Loucy (cell line): Measurements from ENCODE around the gene TDRD12.

Experiments
- H2AFZ ChIP-seq: fragments of 200-600 bp; sonication (generic); 2 replicates; pipeline ENCODE4 v1.6.0; 2016; ENCODE audit warnings: antibody characterized with exemption, mild to moderate bottlenecking, low read length, moderate library complexity
- H3F3A ChIP-seq: fragments of 200-600 bp; 2 replicates; pipeline ENCODE4 v1.6.0; 2016; ENCODE audit warnings: antibody characterized with exemption, low read depth, mild to moderate bottlenecking
- H3K27me3 ChIP-seq: fragments of 200-600 bp; sonication (generic); 2 replicates; pipeline ENCODE4 v1.6.1; 2014; ENCODE audit warnings: low read length, mild to moderate bottlenecking; ENCODE audit not compliant: insufficient read depth, poor library complexity, severe bottlenecking
- H3K36me3 ChIP-seq: fragments of 200-600 bp; sonication (generic); 2 replicates; pipeline ENCODE4 v1.6.1; 2016; ENCODE audit warnings: low read length; ENCODE audit not compliant: insufficient read depth
- H3K4me1 ChIP-seq: fragments of 200-600 bp; sonication (generic); 2 replicates; pipeline ENCODE4 v1.5.1; 2014; ENCODE audit warnings: low read length, mild to moderate bottlenecking; ENCODE audit not compliant: insufficient read depth, poor library complexity, severe bottlenecking
- H3K4me2 ChIP-seq: fragments of 200-600 bp; sonication (generic); 2 replicates; pipeline ENCODE4 v1.6.0; 2014; ENCODE audit warnings: antibody characterized with exemption, low read length, low read depth, mild to moderate bottlenecking; ENCODE audit not compliant: poor library complexity, severe bottlenecking
- H3K4me3 ChIP-seq: fragments of 200-600 bp; sonication (generic); 2 replicates; pipeline ENCODE4 v1.5.1; 2014; ENCODE audit warnings: low read length, mild to moderate bottlenecking, mixed read lengths; ENCODE audit not compliant: poor library complexity, severe bottlenecking
- H3K79me2 ChIP-seq: fragments of 200-600 bp; sonication (generic); 2 replicates; pipeline ENCODE4 v1.6.1; 2014; ENCODE audit warnings: low read length; ENCODE audit not compliant: insufficient read depth
- H3K9ac ChIP-seq: fragments of 200-600 bp; sonication (generic); 2 replicates; pipeline ENCODE4 v1.6.0; 2014; ENCODE audit warnings: mild to moderate bottlenecking, low read depth, low read length, moderate library complexity; ENCODE audit not compliant: poor library complexity, severe bottlenecking
- H3K9me2 ChIP-seq: fragments of 200-600 bp; sonication (generic); replicated peaks from 2 replicates; pipeline ENCODE4 v1.6.1; 2016; ENCODE audit warnings: low read depth, low read length, mixed read lengths
- H3K9me3 ChIP-seq: fragments of 200-600 bp; sonication (generic); 2 replicates; pipeline ENCODE4 v1.6.1; 2014; ENCODE audit warnings: mild to moderate bottlenecking, antibody characterized with exemption, low read length, low read depth; ENCODE audit not compliant: insufficient read depth
- H4K20me1 ChIP-seq: fragments of 200-600 bp; sonication (generic); 2 replicates; pipeline ENCODE4 v1.6.0; 2014; ENCODE audit warnings: antibody characterized with exemption, low read length, mild to moderate bottlenecking; ENCODE audit not compliant: insufficient read depth, poor library complexity, severe bottlenecking
- CTCF ChIP-seq: fragments of 200-600 bp; sonication (generic); conservative IDR thresholded peaks from 2 replicates; pipeline ENCODE4 v1.5.1; 2014; ENCODE audit warnings: mild to moderate bottlenecking, antibody characterized with exemption, low read length
- EZH2phosphoT487 ChIP-seq: fragments of 200-600 bp; IDR thresholded peaks from 2 replicates; pipeline ENCODE4 v1.6.1; 2018; ENCODE audit warnings: antibody characterized with exemption, mild to moderate bottlenecking, moderate library complexity, borderline replicate concordance

Gene TDRD12

GRCh38 chr19:32858559-32858958, 139.0 kb downstream of the TDRD12 start:
- no peaks in the 10 kb centered on the region for H3F3A ChIP-seq

GRCh38 chr19:32859591-32859990, 140.0 kb downstream of the TDRD12 start:
- H3K9me2 ChIP-seq = no peaks in the 10 kb centered on the region
- no peak overlapping the region for H3K4me2 ChIP-seq
- no peaks in the 10 kb centered on the region for H4K20me1 ChIP-seq
- no peaks in the 10 kb centered on the region for H3K36me3 ChIP-seq
- H3F3A ChIP-seq = no peaks in the 10 kb centered on the region
- no peaks in the 10 kb centered on the region for H3K9me3 ChIP-seq
- H3K4me1 ChIP-seq = no peaks in the 10 kb centered on the region
- no peak overlapping the region for H3K4me3 ChIP-seq
- no peaks in the 10 kb centered on the region for H3K79me2 ChIP-seq
- TF ChIP-seq EZH2phosphoT487 = no peak
- no peak for TF ChIP-seq CTCF
- H3K9ac ChIP-seq = no peak overlapping the region
- H3K27me3 ChIP-seq = no peaks in the 10 kb centered on the region
- no peak overlapping the region for H2AFZ ChIP-seq

More at GRCh38 chr19:32858559-32858958, 139.0 kb downstream of the TDRD12 start:
- H3K4me1 ChIP-seq = no peaks in the 10 kb centered on the region
- H3K4me2 ChIP-seq = no peak overlapping the region
- TF ChIP-seq CTCF (no peak), EZH2phosphoT487 (no peak)
- H3K9ac ChIP-seq = no peak overlapping the region
- no peaks in the 10 kb centered on the region for H3K36me3 ChIP-seq
- no peaks in the 10 kb centered on the region for H4K20me1 ChIP-seq
- H3K4me3 ChIP-seq = no peak overlapping the region
- H2AFZ ChIP-seq = no peak overlapping the region
- no peaks in the 10 kb centered on the region for H3K27me3 ChIP-seq
- H3K79me2 ChIP-seq = no peaks in the 10 kb centered on the region
- H3K9me3 ChIP-seq = no peaks in the 10 kb centered on the region
- H3K9me2 ChIP-seq = no peaks in the 10 kb centered on the region

GRCh38 chr19:32861596-32861995, 142.0 kb downstream of the TDRD12 start:
- H3K79me2 ChIP-seq = no peaks in the 10 kb centered on the region
- H3K9me2 ChIP-seq = no peaks in the 10 kb centered on the region
- no peaks in the 10 kb centered on the region for H3K27me3 ChIP-seq
- H3K4me1 ChIP-seq = no peaks in the 10 kb centered on the region
- H3F3A ChIP-seq = no peaks in the 10 kb centered on the region
- H3K9me3 ChIP-seq = no peaks in the 10 kb centered on the region
- no peak overlapping the region for H3K4me3 ChIP-seq
- H3K4me2 ChIP-seq = no peak overlapping the region
- no peaks in the 10 kb centered on the region for H4K20me1 ChIP-seq
- H3K36me3 ChIP-seq = no peaks in the 10 kb centered on the region
- TF ChIP-seq CTCF = no peak
- no peak for TF ChIP-seq EZH2phosphoT487
- H2AFZ ChIP-seq = no peak overlapping the region
- no peak overlapping the region for H3K9ac ChIP-seq
